SIG-M5 treated with dmso at 0.1 percent for 504 hours (cell line): ENCODE data around the gene HIGD2B.
A peak's percentile ranks its signal among the peaks of the same experiment; 100 is the strongest.
"Not testable (repeated sequence)": the region's sequence is repeated elsewhere in the genome, so short reads cannot be mapped to it uniquely, and the experiment has no call there.

ENCODE experiments used
- DNase-seq: peaks from one replicate; lab custom pipeline; 2025; ENCODE audit not compliant: unreplicated experiment; lab: John Stamatoyannopoulos, UW

Gene HIGD2B, protein sequence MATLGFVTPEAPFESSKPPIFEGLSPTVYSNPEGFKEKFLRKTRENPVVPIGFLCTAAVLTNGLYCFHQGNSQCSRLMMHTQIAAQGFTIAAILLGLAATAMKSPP

DNA sequence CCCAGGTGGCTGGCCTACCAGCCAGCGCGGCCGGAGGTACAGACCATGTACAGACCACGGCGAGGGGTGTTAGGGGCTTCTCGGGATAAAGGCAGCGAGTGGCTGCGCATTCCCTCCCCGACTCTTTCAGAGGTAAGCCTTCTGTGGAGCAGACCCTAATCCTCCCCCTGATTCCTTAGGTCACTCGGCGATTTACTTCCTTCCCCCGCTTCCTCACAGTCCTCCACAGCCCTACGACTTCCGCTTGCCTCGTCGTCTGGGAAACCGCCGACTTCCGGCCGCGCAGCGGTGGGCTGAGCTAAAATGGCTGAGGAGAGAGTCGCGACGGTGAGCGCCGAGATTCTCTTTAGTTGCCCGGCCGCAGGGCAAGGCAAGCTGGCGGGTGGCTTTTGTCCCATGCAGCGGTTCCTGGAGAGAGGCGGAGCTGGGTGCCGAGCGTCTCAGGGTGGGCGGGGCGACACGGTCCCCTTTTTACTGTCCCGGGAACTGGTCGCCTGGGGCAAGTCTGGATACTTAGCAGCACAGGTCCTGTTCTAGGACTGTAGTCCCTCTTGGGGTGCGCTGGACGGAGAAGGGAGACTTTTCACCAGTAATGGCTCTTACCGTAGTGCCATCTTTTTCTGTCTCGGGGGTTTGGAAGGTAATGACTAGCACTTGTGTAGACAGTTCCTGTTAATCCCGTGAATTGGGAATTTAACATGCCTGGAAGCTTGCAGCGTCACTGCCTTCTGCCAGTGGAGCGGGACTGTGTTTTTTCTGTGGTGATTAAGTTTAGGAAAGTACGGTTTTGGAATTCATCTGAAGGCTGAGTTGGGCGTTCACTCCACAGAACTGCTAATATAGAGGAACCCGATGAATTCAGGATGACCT is at the start of gene HIGD2B, which contains the start of gene BBS4:
Gene HIGD2B (minus strand): TSS at position 258 of the 870 bp plus-strand sequence. CDS start 9,808 bp downstream, outside the sequence.
Gene BBS4 (plus strand): TSS at position 283 of the 870 bp plus-strand sequence. CDS start 21 bp downstream, at position 304.
- DNase-seq, result no peak

DNA sequence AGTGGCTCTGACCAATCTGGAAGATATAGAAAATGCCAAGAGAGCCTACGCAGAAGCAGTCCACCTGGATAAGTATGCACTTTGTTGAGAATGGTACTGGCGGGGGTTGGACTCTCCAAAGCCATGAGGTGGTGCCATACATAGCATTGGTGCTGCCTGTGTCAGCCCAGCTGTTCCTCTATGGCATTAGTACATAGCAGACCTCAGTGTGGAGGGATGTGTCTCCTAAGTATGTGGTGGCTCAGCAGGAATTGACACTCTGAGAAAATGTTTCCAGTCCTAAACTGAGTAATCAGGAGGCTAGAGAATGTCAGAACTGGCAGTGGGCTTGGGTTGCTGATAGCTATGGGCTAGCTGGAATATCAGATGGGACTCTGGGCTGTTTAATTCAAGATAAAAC is 49.1 kb upstream of the HIGD2B start:
- no peak for DNase-seq

DNA sequence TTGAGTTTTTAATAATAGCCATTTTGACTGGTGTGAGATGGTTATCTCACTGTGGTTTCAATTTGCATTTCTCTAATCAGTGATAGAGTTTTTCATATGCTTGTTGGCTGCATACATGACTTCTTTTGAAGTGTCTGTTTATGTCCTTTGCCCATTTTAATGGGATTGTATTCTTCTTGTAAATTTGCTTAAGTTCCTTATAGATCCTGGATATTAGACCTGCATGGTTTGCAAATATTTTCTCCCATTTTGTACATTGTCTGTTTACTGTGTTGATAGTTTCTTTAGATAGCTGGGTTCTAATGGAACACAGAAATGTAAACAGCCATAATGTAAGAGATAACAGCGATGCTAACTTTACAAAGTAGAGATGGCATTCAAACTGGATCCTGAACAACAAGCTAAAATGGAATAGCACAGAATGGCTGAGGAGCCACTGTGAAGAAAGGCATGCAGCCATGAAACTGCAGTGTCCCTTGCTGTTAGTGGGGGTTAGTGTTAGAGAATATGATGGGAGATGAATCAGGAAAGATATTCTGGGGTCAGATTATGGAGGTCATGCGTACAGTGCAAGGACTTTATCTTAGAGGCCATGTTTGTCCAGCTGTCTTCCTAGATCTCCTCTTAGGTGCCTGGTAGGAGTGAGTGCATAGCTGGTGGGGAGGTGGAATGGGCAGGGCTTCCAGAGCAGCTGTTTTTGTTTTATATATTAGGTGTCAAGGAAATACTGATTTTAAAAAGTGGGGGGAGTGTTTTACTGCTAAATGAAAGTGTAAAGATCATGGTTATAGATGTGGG is 48.2 kb upstream of the HIGD2B start:
- DNase-seq, result no peak

DNA sequence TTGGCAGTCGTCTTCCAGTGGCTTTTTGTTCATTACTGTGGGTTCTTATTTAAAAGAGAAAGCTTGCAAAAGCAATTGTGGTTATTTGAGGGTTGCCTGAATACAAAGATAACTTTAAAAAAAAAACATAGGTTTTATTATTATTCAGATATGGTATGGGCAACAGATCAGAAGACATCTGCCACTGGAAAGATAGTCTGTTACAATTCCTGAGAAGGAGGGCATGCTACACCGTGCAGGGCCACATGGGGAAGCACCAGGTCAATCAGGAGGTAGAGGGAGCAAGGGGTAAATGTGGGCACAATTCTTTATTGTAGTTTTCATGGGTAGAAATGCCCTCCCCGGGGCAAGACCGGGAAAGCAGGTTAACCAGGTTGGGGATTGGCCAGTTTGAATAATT is 46.5 kb upstream of the HIGD2B start:
- no peak for DNase-seq

DNA sequence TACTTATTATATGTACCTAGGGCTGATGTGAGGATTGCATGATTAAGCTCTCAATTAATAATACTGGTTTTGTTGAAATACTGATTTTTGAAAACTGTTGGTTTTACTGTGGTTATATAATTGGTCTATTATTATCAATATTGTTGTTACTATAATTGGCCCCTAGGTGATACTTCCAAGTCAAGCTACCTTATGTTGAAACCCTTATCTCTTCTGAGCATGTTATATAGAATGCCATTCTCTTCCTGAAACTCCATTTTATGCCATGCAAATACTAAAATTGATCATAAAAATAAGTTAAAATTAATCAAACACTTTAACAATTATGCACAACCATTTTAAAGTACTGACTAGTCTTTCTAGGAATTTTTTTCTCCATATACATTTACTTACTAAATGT is 46.1 kb upstream of the HIGD2B start:
- no peak for DNase-seq

DNA sequence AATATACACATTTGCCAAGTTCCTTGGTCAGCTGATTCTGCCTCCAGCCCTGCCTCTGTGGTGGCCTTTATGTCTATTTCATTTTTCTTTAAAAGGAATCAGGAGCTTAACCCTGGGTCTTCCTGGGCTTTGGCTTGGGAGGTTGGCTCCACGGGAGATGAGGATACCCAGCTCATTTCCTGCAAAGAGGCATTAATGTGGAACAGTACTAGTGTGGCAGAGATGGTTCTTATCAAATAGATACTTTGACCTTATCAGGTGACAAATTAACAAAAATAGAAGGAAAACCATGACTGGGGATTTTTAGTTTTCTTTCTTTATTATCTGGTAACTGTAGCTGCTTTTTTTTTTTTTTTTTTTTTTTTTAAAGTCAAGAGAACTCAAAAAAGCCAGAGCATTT is 42.8 kb upstream of the HIGD2B start:
- DNase-seq, result no peak

DNA sequence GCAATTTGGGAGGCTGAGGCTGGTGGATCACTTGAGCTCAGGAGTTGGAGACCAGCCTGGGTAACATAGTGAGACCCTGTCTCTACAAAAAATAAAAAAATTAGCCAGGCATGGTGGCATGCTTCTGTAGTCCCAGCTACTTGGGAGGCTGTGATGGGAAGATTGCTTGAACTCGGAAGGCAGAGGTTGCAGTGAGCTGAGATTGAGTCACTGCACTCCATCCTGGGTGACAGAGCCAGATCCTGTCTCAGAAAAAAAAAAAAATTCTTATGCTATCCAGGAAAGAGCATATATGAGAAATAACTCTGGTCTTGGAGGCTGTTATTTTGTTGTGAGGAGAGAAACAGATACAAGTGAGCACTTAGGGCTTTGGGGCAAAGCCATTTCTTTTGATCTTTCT is 42.3 kb upstream of the HIGD2B start:
- not testable (repeated sequence) for DNase-seq

DNA sequence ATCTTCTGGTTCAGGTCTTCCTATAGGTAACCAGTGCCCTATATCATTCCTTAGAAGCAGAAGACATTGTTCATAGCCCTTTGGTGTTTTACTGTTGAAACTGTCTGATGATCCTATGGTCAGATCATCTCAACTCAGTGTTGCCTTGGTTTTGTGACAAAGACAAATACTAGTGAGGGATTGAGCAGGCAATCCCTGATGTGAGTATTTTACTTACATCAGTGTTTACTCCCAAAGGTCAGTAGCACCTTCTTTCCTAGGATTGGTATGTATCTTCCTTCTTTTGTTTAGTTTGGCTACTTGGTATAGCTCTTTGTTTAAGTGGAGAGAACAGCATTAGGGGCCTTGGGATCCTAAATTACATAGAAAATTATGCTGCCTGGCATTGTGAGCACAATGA is 41.2 kb upstream of the HIGD2B start:
- no peak for DNase-seq

DNA sequence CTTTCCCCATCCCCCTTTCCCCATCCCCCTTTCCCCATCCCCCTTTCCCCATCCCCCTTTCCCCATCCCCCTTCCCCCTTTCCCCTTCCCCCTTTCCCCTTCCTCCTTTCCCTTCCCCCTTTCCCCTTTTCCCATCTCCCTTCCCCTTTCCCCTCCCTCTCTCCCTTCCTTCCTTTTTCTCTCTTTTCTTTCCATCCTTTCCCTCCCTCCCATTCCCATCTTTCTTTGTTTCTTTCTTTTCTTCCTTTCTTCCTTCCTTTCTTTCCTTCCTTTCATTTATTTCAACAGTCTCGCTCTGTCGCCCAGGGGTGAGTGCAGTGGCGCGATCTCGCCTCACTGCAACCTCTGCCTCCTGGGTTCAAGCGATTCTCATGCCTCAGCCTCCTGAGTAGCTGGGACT is 39.9 kb upstream of the HIGD2B start:
- not testable (repeated sequence) for DNase-seq

DNA sequence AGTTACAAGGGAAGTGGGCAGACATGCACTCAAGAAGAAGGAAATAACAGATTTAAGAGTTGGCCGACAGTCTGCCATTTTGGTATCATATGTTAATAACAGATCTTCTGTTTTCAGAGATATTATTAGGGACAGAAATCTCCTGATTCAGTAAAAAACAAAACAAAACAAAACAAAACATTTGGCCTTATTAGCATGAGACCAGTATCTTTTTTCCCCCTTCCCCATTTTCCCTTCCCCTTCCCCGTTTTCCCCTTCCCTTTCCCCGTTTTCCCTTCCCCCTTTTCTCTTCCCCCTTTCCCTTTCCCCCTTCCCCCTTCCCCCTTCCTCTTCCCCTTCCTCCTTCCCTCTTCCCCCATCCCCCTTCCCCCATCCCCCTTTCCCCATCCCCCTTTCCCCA is 39.5 kb upstream of the HIGD2B start:
- no peak for DNase-seq

DNA sequence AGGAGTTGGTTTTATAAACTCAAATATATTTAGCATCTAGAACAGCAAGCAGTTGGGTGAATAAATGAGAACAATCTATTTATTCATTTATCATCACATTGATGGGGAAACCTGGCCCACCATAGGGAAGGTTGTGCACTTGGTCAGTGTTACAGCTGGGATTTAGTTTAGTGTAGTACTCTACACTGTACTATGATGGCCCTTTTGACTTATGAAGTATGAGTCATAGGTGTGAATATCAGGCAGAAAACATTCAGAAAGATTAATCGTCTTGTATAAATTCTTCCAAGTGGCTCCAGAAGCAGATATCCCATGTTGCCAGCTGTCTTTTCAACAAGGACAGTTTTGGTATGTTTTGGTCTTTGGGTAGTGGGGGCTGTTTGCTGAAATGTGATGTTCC is 38.0 kb upstream of the HIGD2B start:
- no peak for DNase-seq

DNA sequence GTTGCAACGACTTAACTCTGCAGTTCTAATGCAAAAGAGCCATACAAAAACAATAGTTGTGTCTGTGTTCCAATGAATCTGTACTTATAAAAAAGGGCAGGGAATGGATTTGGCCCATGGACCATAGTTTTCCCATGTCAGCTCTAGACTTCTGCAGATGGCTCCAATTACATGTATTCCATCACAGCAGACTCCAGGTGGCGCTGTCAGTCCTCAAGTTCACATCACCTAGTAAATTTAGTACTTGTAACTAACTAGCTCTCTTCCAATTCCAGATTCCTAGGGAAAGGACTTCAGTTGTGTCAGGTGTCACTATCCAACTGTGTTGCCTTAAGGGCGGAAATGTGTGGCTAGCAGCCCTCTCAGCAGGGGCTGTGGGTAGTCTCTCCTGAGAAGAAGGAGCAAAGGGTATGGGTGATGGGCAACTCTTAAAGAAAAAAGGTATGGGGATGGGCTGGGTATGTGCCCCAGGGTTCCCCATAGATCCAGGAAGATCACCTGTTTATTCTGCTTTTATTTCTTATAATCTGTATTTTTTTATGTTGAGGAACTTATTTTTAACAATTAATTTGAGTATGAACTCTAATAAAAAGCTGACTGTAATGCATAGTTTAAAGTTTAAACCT is 36.2 kb upstream of the HIGD2B start:
- peak; percentile 55 for DNase-seq

DNA sequence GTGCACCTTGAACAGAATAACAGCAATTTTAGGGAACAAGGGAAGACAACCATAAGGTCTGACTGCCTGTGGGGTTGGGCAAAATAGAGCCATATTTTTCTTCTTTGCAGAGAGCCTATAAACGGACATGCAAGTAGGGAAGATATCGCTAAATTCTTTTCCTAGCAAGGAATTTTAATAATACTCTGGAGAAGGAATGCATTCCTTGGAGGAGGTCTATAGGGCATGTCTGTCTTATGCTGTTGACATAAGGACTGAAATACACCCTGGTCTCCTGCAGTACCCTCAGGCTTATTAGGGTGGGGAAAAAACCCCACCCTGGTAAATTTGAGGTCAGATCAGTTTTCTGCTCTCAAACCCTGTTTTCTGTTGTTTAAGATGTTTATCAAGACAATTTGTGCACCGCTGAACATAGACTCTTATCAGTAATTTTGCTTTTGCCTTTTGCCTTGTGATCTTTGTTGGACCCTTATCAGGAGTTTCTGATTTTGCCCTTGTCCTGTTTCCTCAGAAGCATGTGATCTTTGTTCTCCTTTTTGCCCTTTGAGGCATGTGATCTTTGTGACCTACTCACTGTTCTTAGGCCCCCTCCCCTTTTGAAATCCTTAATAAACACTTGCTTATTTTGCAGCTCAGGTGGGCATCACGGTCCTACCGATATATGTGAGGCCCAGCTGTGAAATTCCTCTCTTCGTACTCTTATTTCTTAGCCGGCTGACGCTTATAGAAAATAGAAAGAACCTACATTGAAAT is 22.7 kb upstream of the HIGD2B start:
- not testable (repeated sequence) for DNase-seq

DNA sequence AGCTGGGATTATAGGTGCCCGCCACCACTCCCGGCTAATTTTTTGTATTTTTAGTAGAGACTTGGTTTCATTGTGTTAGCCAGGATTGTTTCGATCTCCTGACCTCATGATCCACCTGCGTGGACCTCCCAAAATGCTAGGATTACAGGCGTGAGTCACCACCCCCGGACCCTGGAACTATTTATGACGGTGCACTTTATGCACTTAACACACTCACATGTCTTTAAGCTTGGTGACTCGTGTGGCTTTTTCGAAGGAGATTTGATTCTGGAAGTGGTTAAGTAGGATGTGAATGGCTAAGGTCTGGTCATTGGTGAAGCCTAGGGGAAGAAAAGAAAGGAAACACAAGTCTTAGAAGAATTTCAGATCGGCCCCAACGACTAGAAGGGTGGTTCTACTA is 20.3 kb upstream of the HIGD2B start:
- no peak for DNase-seq

DNA sequence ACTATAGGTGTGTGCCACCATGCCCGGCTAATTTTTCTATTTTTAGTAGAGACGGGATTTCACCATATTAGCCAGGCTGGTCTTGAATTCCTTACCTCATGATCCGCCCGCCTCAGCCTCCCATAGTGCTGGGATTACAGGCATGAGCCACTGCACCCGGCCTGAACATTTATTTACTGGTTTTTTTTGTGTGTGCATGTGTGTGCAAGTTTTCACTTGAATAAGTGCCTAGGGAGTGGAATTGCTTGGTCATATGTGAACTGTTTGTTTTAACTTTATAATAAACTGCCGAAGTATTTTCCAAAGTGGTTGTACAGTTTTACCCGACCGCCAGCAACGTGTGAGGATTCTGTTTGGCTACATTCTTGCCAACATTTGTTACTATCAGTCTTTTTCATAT is 14.1 kb upstream of the HIGD2B start:
- DNase-seq, result no peak

DNA sequence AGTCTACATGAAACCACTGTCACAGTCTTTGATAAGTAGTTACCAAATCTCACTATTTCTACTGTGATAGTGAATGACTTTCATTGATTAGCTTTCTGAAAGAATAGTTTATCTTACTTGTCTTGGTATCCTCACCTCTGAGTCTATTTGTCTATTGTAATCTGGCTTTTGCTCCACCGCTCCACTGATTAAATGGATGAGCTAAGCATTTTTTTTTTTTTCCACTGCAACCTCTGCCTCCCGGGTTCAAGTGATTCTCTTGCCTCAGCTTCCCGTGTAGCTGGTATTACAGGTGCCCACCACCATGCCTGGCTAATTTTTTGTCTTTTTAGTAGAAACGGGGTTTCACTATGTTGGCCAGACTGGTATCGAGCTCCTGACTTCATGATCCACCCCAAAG is 13.0 kb upstream of the HIGD2B start:
- no peak for DNase-seq

DNA sequence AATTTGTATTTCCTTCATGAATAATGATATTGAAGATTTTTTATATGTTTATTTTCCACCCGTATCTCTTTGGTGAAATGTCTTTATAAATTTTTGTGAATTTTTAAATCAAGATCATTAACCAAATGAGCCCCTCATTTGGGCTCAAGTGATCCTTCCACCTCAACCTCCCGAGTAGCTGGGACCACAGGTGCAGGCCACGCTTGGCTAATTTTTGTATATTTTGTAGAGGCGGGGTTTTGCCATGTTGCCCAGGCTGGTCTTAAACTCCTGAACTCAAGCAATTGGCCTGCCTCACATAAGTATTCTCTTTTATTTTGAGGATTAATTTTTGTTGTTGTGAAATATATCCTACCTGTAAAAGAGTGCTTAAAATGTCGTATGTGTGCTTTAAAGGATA is 5.0 kb upstream of the HIGD2B start:
- DNase-seq, result no peak

DNA sequence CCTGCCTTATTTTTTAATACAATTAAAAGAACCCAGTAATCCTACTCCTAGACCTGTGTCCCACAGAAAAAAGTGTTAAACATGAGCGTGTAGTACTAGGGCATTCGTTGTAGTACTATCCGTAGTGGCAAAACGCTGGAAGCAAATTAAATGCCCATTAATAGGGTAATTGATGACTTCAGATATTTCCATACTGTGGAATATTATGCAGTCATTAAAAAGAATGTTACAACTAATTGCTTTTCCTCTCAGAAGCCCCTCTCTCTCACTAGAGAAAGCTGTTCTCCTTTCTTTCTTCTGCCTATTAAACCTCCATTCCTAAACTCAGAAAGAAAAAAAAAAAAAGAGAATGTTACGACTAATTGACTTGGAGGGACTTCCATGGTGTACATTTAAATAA is 2.7 kb upstream of the HIGD2B start:
- no peak for DNase-seq

DNA sequence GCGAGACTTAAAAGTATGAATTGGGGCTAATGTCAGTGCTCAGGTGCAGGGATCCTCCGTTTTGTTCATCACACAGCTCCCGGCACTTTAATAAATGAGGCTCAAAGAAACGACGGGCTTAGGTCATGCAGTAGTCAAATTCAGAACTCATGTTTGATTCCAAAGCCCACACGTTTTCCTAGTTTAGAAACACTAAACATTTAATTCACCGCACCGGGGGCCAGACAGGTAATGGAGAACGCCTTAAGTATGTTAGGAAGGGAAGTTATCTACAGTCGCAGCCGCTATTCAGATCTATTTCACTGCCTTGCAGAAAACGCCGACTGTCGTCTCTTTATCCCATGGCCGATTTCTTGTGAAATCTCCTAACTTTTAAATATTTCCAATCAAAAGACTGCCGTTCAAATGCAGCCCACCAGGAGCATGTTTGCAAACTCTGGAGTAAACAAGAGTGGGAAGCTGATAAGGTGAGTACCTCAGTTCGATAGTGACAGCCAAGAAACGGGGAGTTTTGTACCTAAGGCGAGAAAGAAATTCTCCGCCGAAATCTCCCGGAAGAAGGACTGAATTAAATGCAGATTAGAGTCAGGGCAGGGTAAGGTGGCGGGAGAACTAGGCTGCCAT is 569 bp downstream of the HIGD2B start:
- no peak for DNase-seq

DNA sequence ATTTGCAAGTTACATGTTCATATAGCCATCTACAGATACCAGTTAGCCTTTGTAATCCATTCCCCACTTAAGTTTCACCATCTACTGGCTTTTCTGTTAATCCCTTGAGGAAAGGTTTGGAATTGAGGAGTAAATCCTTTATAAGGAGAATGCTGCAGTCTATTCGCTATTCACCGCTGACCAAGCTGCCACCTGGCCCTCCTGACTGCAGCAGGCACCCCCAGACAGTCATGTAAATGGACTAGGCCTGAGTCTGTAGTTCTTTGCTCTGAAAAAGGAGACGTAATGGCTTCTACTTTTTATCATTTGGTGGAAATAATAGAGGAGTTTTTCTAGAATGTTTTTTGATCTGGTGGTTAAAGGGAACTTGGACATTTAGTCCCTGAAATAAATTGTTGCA is 3.2 kb downstream of the HIGD2B start:
- DNase-seq, result no peak
